Measurements from ENCODE around the gene RSU1.

RSU1 gene

GRCh38 chr10:16789765-16790164 lies 27.5 kb downstream of the RSU1 start:
- Histone ChIP-seq H3K27me3 (ENCODE audit: control insufficient read depth in 5 of 5, insufficient read depth in 4 of 5, low read length in 5 of 5) (no peaks in the 10 kb centered on the region), H3K9ac (ENCODE audit: low read length in 5 of 5) (no peak overlapping the region), H3K4me1 (ENCODE audit: control insufficient read depth in 5 of 5, insufficient read depth in 5 of 5, low read length in 5 of 5) (peaks cover 0 to 4% (median 2%) of the 10 kb centered on the region in 5 donors), H3K27ac (ENCODE audit: low read depth, low read length) (no peak overlapping the region), H3K4me3 (ENCODE audit: low read depth in 1 of 5, low read length in 5 of 5) (no peak overlapping the region), H3K9me3 (ENCODE audit: control insufficient read depth in 5 of 5, low read length in 5 of 5) (no peaks in the 10 kb centered on the region), H3K36me3 (ENCODE audit: control insufficient read depth in 5 of 5, insufficient read depth in 5 of 5, low read length in 5 of 5) (peaks cover 0 to 3% (median 3%) of the 10 kb centered on the region in 5 donors)

GRCh38 chr10:16789261-16789660 lies 28.0 kb downstream of the RSU1 start:
- no peak overlapping the region for H3K27ac ChIP-seq (ENCODE audit: low read depth, low read length)
- H3K9me3 ChIP-seq (ENCODE audit: control insufficient read depth in 5 of 5, low read length in 5 of 5), result no peaks in the 10 kb centered on the region
- H3K27me3 ChIP-seq (ENCODE audit: control insufficient read depth in 5 of 5, insufficient read depth in 4 of 5, low read length in 5 of 5), result no peaks in the 10 kb centered on the region

GRCh38 chr10:16788778-16789177 lies 28.4 kb downstream of the RSU1 start:
- Histone ChIP-seq H3K9me3 (ENCODE audit: control insufficient read depth in 5 of 5, low read length in 5 of 5) (no peaks in the 10 kb centered on the region), H3K9ac (ENCODE audit: low read length in 5 of 5) (no peak overlapping the region), H3K27ac (ENCODE audit: low read depth, low read length) (no peak overlapping the region), H3K36me3 (ENCODE audit: control insufficient read depth in 5 of 5, insufficient read depth in 5 of 5, low read length in 5 of 5) (peaks cover 0 to 3% (median 2%) of the 10 kb centered on the region in 5 donors), H3K27me3 (ENCODE audit: control insufficient read depth in 5 of 5, insufficient read depth in 4 of 5, low read length in 5 of 5) (no peaks in the 10 kb centered on the region), H3K4me1 (ENCODE audit: control insufficient read depth in 5 of 5, insufficient read depth in 5 of 5, low read length in 5 of 5) (peaks cover 0 to 4% (median 2%) of the 10 kb centered on the region in 5 donors), H3K4me3 (ENCODE audit: low read depth in 1 of 5, low read length in 5 of 5) (no peak overlapping the region)

More at GRCh38 chr10:16789261-16789660, 28.0 kb downstream of the RSU1 start:
- H3K4me3 ChIP-seq (ENCODE audit: low read depth in 1 of 5, low read length in 5 of 5), result no peak overlapping the region
- H3K9ac ChIP-seq (ENCODE audit: low read length in 5 of 5), result no peak overlapping the region
- H3K36me3 ChIP-seq (ENCODE audit: control insufficient read depth in 5 of 5, insufficient read depth in 5 of 5, low read length in 5 of 5), result peaks cover 0 to 3% (median 3%) of the 10 kb centered on the region in 5 donors
- H3K4me1 ChIP-seq (ENCODE audit: control insufficient read depth in 5 of 5, insufficient read depth in 5 of 5, low read length in 5 of 5), result peaks cover 0 to 4% (median 2%) of the 10 kb centered on the region in 5 donors

GRCh38 chr10:16788125-16788524 lies 29.1 kb downstream of the RSU1 start:
- H3K27me3 ChIP-seq (ENCODE audit: control insufficient read depth in 5 of 5, insufficient read depth in 4 of 5, low read length in 5 of 5), result no peaks in the 10 kb centered on the region
- H3K4me3 ChIP-seq (ENCODE audit: low read depth in 1 of 5, low read length in 5 of 5), result no peak overlapping the region
- peaks cover 0 to 3% (median 0%) of the 10 kb centered on the region in 5 donors for H3K36me3 ChIP-seq (ENCODE audit: control insufficient read depth in 5 of 5, insufficient read depth in 5 of 5, low read length in 5 of 5)
- H3K9me3 ChIP-seq (ENCODE audit: control insufficient read depth in 5 of 5, low read length in 5 of 5), result no peaks in the 10 kb centered on the region
- no peak overlapping the region for H3K9ac ChIP-seq (ENCODE audit: low read length in 5 of 5)
- peaks cover 0 to 4% (median 2%) of the 10 kb centered on the region in 5 donors for H3K4me1 ChIP-seq (ENCODE audit: control insufficient read depth in 5 of 5, insufficient read depth in 5 of 5, low read length in 5 of 5)
- H3K27ac ChIP-seq (ENCODE audit: low read depth, low read length), result no peak overlapping the region

GRCh38 chr10:16787361-16787791 lies 29.8 kb downstream of the RSU1 start:
- H3K36me3 ChIP-seq (ENCODE audit: control insufficient read depth in 5 of 5, insufficient read depth in 5 of 5, low read length in 5 of 5), result peaks cover 0 to 3% (median 0%) of the 10 kb centered on the region in 5 donors
- H3K4me3 ChIP-seq (ENCODE audit: low read depth in 1 of 5, low read length in 5 of 5), result no peak overlapping the region
- H3K9me3 ChIP-seq (ENCODE audit: control insufficient read depth in 5 of 5, low read length in 5 of 5), result no peaks in the 10 kb centered on the region
- H3K9ac ChIP-seq (ENCODE audit: low read length in 5 of 5), result no peak overlapping the region
- no peaks in the 10 kb centered on the region for H3K27me3 ChIP-seq (ENCODE audit: control insufficient read depth in 5 of 5, insufficient read depth in 4 of 5, low read length in 5 of 5)
- H3K4me1 ChIP-seq (ENCODE audit: control insufficient read depth in 5 of 5, insufficient read depth in 5 of 5, low read length in 5 of 5), result peaks cover 0 to 2% (median under 1%) of the 10 kb centered on the region in 5 donors
- no peak overlapping the region for H3K27ac ChIP-seq (ENCODE audit: low read depth, low read length)

- no peak overlapping the region for H3K4me3 ChIP-seq (ENCODE audit: low read depth in 1 of 5, low read length in 5 of 5)
- no peaks in the 10 kb centered on the region for H3K27me3 ChIP-seq (ENCODE audit: control insufficient read depth in 5 of 5, insufficient read depth in 4 of 5, low read length in 5 of 5)
- peaks cover 0 to 31% (median 3%) of the 10 kb centered on the region in 5 donors for H3K4me1 ChIP-seq (ENCODE audit: control insufficient read depth in 5 of 5, insufficient read depth in 5 of 5, low read length in 5 of 5)
- H3K27ac ChIP-seq (ENCODE audit: low read depth, low read length), result no peak overlapping the region
- no peaks in the 10 kb centered on the region for H3K9me3 ChIP-seq (ENCODE audit: control insufficient read depth in 5 of 5, low read length in 5 of 5)
- H3K9ac ChIP-seq (ENCODE audit: low read length in 5 of 5), result no peak overlapping the region
- peaks cover 0 to 14% (median 4%) of the 10 kb centered on the region in 5 donors for H3K36me3 ChIP-seq (ENCODE audit: control insufficient read depth in 5 of 5, insufficient read depth in 5 of 5, low read length in 5 of 5)
These were observed 36.8 kb downstream of the RSU1 start for GRCh38 chr10:16780338-16780880.

- H3K9ac ChIP-seq (ENCODE audit: low read length in 5 of 5), result no peak overlapping the region
- peak overlapping the region; percentile 35 for H3K27ac ChIP-seq (ENCODE audit: low read depth, low read length)
- H3K9me3 ChIP-seq (ENCODE audit: control insufficient read depth in 5 of 5, low read length in 5 of 5), result no peaks in the 10 kb centered on the region
These were observed 37.8 kb downstream of the RSU1 start for GRCh38 chr10:16779384-16779915.

GRCh38 chr10:16777473-16778370 lies 39.5 kb downstream of the RSU1 start:
- H3K4me3 ChIP-seq (ENCODE audit: low read depth in 1 of 5, low read length in 5 of 5), result peak overlapping the region in 1 of 5 donors; percentile 19
- H3K9ac ChIP-seq (ENCODE audit: low read length in 5 of 5), result peak overlapping the region in 1 of 5 donors; percentile 6
- H3K9me3 ChIP-seq (ENCODE audit: control insufficient read depth in 5 of 5, low read length in 5 of 5), result no peaks in the 10 kb centered on the region
- H3K27ac ChIP-seq (ENCODE audit: low read depth, low read length), result peak overlapping the region; percentile 31
- H3K36me3 ChIP-seq (ENCODE audit: control insufficient read depth in 5 of 5, insufficient read depth in 5 of 5, low read length in 5 of 5), result peaks cover 0 to 14% (median 4%) of the 10 kb centered on the region in 5 donors
- peaks cover 0 to 38% (median 3%) of the 10 kb centered on the region in 5 donors for H3K4me1 ChIP-seq (ENCODE audit: control insufficient read depth in 5 of 5, insufficient read depth in 5 of 5, low read length in 5 of 5)
- no peaks in the 10 kb centered on the region for H3K27me3 ChIP-seq (ENCODE audit: control insufficient read depth in 5 of 5, insufficient read depth in 4 of 5, low read length in 5 of 5)

More at GRCh38 chr10:16779384-16779915, 37.8 kb downstream of the RSU1 start:
- H3K27me3 ChIP-seq (ENCODE audit: control insufficient read depth in 5 of 5, insufficient read depth in 4 of 5, low read length in 5 of 5), result no peaks in the 10 kb centered on the region
- H3K4me1 ChIP-seq (ENCODE audit: control insufficient read depth in 5 of 5, insufficient read depth in 5 of 5, low read length in 5 of 5), result peaks cover 0 to 31% (median 3%) of the 10 kb centered on the region in 5 donors
- H3K36me3 ChIP-seq (ENCODE audit: control insufficient read depth in 5 of 5, insufficient read depth in 5 of 5, low read length in 5 of 5), result peaks cover 0 to 14% (median 4%) of the 10 kb centered on the region in 5 donors
- no peak overlapping the region for H3K4me3 ChIP-seq (ENCODE audit: low read depth in 1 of 5, low read length in 5 of 5)

GRCh38 chr10:16776896-16777295 lies 40.3 kb downstream of the RSU1 start:
- Histone ChIP-seq H3K9ac (ENCODE audit: low read length in 5 of 5) (no peak overlapping the region), H3K9me3 (ENCODE audit: control insufficient read depth in 5 of 5, low read length in 5 of 5) (no peaks in the 10 kb centered on the region), H3K27me3 (ENCODE audit: control insufficient read depth in 5 of 5, insufficient read depth in 4 of 5, low read length in 5 of 5) (no peaks in the 10 kb centered on the region), H3K27ac (ENCODE audit: low read depth, low read length) (peak overlapping the region; percentile 31), H3K36me3 (ENCODE audit: control insufficient read depth in 5 of 5, insufficient read depth in 5 of 5, low read length in 5 of 5) (peaks cover 0 to 11% (median 4%) of the 10 kb centered on the region in 5 donors), H3K4me3 (ENCODE audit: low read depth in 1 of 5, low read length in 5 of 5) (no peak overlapping the region), H3K4me1 (ENCODE audit: control insufficient read depth in 5 of 5, insufficient read depth in 5 of 5, low read length in 5 of 5) (peaks cover 0 to 46% (median 3%) of the 10 kb centered on the region in 5 donors)
